ENCODE results near the gene NRGN.

NRGN gene

DNA sequence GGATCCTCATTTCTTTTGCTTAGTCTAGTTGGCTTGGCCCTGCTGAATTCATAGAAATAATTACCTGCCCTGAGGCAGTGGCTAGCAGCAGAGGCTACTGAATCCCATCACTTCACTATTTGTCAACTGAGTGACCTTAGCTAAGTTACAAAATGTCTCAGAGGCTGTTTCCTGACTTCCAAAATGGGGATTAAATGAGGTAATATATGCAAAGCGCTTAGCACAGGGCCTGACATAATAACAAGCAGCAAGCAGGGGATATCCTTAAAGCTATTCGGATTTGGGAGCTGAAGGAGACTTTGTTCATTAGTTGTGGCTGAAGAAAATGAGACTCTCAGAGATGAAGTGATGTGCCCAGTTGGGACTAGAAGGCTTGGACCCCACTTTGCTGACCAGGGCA lies 2.8 kb downstream of the NRGN start:
- no peak for DNase-seq

DNA sequence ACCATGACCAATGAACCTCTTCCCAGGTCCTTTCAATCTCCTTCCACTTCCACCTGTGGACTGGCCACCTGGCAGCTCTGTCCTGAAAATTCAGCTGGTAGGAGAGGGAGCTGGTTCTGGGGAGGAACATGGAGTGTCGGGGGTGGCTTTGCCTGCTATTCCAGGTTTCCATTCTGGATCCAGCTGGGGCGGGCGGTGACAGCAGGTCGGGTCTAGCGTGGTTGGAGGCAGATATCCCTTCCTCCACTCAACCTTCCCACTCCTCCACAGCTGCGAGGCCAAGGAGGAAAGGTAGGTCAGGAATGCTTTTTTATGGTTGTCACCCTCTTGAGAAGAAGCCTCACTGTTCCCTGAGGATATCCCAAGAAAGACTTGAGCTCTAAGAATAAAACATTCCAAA lies 3.3 kb downstream of the NRGN start:
- DNase-seq, result no peak

DNA sequence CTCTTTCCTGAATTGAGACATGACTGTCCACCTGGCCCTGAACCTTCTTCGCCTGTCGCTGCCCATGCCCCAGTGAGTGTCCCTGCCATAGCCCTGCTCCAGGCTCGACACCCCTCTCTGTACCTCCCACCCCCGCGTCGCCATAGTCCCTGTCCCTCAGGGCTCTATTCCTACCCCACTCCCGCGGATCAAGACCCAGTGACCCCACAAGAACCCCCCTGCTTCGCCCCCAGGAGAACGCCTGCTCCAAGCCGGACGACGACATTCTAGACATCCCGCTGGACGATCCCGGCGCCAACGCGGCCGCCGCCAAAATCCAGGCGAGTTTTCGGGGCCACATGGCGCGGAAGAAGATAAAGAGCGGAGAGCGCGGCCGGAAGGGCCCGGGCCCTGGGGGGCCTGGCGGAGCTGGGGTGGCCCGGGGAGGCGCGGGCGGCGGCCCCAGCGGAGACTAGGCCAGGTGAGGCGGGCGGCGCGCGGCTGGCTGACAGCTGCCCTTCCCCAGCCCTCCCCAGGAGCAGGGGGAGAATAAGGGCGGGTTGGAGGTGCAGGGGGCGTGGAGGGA lies 5.6 kb downstream of the NRGN start:
- no peak for DNase-seq

DNA sequence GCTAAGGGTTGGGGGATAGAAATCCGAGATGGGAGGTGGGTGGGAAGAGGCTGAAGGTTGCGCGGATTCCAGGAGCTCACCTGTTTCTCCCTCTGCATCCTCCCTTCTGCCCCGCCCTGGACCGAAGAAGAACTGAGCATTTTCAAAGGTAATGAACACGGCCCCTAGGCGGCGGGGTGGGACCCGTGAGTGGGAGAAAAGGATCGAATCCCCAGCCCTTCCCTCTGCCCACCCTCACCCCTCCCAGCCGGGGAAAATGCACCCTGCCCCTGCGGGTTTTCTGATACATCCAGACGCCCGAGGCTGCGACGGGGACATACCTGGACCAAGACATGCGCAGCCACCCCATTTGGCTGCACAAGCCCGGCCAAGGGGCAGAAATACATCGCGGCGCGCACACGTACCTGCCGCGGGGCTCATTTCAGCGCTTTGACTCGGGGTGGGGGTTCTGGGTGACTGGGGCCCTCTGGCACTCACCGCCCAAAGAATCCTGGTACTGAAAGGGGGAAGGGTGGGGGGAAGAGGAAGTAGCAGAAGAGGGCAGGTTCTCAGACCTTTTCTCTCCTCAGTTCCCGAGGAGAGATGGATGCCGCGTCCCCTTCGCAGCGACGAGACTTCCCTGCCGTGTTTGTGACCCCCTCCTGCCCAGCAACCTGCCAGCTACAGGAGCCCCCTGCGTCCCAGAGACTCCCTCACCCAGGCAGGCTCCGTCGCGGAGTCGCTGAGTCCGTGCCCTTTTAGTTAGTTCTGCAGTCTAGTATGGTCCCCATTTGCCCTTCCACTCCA lies 6.3 kb downstream of the NRGN start:
- DNase-seq, result no peak

DNA sequence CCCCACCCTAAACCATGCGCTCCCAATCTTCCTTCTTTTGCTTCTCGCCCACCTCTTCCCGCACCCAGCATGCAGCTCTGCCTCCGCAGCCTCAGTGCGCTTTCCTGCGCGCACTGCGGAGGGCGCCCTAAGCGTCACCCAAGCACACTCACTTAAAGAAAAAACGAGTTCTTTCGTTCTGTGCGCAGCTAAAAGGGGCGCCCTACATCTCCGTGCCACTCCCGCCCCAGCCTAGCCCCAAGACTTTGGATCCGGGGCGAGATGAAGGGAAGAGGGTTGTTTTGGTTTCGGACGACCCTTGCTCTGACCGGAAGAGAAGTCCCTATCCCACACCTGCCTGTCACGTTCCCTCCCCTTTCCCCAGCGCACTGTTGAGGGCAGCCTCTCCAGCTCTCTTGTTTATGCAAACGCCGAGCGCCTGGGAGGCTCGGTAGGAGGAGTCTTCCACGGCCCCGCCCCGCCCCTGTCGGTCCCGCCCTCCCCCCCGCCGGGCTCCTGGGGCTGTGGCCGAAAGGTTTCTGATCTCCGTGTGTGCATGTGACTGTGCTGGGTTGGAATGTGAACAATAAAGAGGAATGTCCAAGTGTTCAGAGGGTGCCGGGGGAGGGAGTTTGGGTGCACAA lies 7.0 kb downstream of the NRGN start:
- peak; percentile 65 for DNase-seq

DNA sequence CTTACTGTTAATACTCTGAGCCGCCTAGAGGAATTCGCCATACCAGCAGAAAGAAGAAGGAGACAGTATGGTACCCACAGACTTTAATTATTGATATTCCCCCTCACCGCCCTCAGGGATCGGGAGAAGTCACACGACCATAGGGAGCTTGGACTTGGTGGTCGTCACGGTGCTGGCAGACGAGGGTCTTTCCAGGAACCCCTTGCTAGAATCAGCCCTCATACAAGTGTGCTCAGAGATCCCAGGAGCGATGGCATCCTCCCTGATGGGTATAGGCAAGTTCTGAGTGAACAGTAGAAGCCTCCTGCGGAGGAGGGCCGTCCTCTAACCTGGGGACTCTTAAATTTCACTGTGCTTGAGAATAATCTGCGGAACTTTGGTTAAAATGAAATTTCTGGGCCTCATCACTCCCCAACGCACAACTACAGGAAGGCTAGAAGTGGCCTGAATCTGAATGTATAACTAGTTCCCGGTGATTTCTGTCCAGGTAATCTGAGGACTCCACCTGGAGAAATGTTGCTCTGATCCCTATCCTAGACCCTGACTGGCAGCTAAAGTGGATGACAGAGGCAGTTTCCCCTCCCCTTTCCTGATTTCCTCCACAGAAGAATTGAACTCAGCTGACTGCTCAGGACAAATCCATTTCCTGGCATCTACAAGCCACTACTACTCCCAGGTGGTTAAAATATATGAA lies 7.8 kb downstream of the NRGN start:
- DNase-seq, result no peak

DNA sequence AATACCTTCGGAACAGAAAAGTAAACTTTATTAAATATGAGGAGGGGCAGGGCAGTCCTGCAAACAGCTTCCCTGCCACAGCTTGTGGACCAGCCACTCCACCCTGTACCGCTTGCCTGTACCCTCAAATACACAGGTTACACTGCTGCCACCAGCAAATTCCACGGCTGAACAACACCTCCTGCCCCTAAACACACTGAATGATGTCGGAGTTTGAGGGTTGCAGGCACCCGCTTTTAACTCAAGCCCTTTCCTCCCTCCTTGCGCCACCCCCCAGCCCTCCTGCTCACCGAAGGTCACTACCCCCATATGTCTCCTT lies 8.3 kb downstream of the NRGN start:
- DNase-seq, result no peak

DNA sequence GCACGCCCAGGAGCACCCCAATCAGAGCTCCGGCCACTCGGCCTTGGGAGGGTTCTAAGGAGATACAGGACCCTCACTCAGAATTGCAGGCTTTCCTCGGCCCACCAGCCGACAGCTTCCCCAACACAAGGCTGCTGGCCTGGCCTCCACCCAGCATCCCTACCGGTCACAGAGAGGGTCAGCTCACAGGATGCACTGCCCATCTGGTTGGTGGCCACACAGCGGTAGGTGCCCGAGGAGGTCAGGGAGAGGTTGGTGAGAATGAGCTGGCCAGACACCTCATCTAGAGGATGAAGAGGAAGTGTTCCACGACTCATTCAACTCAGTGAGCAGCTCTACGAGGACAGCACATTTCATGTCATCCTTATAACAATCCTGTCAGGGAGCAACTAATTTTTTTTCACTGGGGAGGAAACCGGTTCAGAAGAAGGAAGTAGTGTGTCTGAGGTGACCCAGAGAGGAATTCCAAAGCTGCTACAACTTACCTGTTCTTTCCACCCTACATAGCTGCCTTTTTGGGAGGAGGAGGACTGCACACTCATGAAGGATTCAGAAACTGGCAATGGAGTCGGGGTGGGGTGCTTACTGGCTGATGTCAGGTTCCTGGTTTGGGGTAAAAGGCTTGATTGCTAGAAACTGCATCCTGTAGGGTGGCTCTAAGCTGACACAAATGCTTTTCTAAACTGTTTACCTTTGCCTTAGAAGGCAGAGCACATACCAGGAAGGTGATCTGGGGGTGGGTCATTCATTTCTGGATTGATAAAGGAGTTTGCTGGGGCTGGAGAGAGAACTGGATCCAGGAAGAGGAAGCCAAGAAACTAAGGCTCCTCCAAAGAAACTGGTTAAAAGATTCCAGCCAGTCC lies 9.0 kb downstream of the NRGN start:
- no peak for DNase-seq

DNA sequence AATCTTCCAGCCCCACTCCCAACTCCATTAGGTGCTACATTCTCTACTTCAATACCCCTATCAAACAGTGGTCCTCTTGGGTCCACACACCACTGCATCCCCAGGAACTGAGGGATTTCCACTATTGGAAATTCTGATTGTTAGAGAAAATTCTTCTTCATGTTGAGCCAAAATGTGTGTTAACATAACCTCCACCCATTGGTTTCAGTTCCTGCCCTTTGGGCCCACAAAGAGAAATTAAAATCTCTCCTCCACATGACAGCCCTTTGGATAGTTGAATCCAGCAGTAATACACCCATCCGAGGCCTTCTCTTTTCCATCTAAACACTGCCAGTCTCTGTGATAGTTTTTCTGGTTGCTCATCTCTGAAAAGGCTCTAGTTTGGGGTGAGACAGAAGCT lies 10.2 kb downstream of the NRGN start:
- no peak for DNase-seq

DNA sequence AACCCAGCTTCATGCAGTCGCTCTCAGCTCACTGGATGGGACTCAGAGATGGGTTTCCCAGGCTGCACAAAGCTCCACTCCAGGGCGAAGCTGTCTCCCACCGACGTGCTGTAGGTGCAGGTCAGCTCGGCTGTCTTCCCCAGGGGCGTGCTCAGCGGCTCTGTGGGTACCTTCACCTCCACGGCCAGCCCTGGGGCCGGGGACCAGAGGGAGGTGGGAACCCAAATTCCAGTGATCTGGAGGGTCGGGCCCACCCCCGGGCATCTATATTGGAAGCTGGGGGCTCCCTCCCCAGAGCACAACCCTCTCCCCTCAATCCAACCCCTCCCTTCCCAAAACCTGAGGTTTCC lies 11.6 kb downstream of the NRGN start:
- DNase-seq, result no peak

DNA sequence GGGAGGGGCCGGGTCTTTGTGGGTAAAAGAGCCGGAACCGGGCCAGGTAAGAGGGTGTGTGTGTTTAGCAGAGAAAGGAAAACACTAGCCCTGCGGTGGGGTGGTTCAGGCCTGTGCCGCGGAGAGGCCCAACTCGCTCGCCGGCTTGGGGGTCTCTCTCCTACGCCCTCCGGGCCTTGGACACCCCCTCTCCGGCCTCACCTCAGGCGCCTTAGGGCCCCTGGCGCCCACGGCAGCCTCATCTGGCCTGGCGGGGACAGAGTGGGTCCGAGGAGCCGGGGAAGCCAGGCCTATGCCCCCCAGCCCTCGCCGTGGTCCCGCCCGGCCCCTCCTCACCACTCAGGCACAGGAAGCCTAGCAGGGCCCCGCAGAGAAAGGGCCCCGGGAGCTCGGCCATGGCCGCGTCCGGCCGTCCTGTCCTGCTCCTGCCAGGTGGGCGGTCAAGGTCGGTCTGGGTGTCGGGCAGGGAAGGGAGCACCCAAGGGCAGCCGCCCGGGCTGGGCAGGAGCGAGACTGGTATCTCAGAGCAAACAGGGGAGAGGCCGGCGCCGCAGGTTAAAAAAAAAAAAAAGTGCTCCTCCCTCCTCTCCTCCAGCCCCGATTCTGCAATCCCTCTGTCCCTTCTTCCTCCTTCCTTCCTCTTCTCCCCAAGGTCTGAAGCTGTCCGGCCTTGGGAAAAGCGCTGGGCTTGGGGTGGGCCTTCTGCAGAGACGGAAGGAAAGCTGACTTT lies 12.2 kb downstream of the NRGN start, which contains the start of gene VSIG2:
Gene VSIG2, minus strand, starts transcription at position 515 of the 730 bp plus-strand sequence. Its CDS starts 118 bp downstream, at position 397.
- DNase-seq, result no peak

DNA sequence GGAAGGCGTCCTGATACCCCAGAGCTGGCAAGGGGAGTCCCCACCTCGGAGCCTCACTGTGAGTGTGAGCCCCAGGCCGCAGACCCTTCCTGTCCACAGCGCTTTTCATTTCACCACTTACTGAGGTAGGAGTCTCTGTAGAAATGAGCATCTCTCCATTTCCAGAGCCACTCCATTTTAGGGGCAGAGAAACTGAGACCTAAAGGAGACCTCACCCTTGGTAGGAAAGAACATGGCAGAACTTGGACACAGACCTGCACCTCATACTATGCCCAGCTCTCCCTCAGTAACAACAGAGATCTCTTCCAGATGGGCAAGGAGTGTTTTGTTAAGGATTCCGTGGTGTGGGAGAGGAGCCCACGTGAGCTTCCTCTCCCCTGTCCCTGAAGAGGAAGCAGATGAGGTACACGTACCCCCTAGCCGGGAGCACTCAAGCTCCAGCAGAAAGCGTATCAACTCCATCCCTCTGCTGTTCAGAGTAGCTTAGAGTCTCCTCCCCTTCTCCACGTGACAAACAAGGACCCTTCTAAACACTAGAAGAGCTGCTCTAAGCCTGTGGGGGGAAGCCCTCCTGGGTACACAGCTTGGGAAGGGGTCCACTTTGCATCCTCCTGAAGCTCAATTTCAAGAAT lies 12.8 kb downstream of the NRGN start:
- DNase-seq, result no peak

DNA sequence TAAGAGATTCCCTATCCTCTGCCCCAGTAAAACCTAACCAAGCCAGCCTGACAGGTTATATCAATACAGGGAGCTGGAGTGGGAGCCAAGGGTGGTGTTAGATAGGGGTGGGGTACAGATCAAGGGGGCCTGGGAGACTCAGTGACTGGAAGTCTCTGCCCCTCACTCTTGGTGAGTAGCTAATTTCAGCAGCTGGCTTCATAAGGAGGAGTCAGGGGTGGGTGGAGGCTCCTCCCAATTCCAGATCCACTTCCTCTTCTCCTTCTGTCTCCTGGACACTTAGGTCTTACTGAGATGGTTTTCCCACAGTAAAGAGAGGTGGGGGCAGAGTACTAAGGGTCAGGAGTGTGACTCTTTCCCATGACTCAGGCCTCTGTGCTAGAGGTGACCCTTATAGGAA lies 13.5 kb downstream of the NRGN start:
- DNase-seq, result no peak

DNA sequence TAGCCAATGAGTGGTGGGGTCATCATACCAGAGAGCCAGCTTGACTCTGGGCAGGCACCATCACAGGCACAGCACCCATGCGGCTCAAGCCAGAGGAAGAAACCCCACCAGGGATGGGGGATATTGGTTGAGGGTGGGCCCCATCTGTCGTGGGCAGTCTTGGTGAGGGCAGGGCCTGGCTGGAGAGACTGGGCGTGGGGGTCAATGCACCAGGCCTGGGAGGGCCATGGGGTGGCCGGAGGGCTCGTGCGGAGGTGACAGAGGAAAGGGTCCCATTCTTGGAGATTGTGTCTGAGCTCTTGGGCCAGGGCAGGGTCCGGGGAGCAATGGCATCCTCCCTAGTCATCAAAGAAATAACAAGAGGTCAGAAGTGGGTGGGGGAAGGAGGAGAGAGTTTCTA lies 13.9 kb downstream of the NRGN start:
- DNase-seq, result no peak

DNA sequence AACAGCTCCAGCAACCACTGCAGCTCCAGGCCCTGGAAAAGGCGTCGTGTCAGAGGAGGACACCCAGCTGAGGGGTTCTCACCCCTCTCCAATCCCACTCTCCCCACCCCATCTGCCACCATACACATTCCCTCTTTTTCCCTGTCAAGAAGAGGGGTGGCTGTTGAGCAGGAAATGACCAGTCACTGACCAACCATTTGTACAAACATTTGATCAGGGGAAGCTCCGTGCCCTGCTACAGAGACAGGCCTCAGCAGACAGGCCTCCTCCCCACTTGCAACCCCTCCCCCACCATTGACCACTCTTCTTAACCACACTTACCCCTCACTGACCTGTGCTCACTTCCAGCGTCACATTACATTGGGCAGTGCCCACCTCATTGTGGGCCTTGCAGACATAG lies 14.6 kb downstream of the NRGN start:
- DNase-seq, result no peak

DNA sequence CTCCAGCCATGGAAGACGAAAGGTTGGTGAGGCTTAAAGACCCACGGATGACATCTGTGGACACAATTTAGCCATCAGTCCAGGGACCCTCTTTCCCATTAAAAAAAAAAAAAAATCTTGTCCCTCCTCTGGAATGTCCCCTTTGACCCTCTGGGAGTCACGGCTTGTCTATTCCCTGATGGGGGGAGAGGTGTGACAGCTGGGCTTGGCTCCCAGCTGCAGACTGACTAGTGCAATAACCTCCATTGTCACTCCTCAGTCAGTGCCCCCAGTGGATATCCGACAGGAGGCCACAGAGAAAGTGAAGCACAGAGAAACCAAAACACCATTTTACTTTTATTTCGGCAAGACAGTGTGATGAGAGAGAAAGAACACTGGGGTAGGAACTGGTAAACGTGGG lies 15.0 kb downstream of the NRGN start:
- no peak for DNase-seq

DNA sequence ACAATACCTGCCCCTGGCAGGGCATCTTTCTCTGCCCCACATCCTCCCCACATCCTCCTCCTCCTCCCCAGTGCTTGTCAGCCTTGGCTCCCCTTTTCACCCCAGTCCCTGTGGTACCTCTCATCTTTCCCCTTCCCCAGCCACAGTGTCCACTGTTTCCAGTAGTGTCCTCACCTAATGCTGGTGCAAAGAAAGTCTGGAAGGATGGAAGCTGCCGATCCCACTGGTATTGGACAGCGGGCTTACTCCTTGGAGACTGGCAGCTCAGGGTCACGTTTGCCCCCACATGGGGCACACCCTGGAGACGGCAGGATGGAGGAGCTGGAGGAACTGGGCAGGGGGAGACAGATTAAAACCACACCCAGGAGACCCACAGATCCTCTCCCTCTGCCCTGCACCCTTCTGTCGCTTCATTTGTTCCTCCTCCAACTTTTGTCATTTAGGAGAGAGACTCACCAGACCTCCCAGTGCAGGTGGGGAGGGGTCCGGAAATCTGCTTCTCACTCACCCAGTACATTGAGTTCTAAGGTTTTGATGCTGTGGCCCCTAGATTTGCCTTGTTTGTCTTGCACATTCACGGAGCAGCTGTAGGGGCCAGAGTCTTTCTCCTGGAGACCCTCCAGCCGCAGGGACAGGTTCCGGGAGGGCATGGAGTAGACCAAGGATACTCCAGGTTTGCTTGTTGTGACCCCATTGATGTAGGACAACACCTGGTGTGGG lies 16.5 kb downstream of the NRGN start:
- no peak for DNase-seq

DNA sequence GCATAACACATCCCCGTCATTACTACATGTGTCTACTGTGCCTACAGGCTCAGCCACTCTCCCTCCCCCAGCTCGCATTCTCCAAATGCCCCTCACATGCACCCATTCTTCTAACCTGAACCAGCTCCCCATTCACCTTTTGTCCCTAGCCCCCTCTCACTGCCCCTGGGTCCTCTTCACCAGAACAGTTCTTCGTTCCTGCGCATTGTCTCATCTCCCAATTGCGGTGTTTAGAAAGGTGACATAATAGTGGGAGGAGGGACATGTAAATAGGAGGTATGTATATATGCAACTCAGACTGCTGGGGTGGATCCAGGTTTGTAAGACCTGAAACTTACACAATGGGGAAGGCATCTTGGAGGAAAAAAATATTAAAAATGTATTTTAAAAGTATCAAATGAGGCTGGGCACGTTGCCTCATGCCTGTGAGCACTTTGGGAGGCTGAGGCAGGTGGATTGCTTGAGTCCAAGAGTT lies 17.0 kb downstream of the NRGN start:
- DNase-seq, result no peak

DNA sequence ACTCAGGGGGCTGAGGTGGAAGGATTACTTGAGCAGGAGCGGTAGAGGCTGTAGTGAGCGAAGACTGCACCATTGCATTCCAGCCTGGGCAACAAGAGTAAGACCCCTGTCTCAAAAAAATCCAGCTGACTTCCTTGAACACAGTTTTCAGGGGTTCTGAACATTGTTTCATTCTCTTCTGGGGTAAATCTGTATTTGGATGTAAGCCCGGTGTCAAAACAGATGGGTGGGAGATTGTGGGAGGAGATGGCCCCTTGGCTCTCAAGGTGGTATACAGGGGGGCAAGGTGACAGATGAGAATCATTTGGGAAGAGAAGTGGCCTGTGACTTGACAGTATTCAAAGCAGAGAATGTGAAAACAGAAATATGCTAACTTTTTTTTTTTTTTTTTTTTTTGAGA lies 17.6 kb downstream of the NRGN start:
- no peak for DNase-seq

DNA sequence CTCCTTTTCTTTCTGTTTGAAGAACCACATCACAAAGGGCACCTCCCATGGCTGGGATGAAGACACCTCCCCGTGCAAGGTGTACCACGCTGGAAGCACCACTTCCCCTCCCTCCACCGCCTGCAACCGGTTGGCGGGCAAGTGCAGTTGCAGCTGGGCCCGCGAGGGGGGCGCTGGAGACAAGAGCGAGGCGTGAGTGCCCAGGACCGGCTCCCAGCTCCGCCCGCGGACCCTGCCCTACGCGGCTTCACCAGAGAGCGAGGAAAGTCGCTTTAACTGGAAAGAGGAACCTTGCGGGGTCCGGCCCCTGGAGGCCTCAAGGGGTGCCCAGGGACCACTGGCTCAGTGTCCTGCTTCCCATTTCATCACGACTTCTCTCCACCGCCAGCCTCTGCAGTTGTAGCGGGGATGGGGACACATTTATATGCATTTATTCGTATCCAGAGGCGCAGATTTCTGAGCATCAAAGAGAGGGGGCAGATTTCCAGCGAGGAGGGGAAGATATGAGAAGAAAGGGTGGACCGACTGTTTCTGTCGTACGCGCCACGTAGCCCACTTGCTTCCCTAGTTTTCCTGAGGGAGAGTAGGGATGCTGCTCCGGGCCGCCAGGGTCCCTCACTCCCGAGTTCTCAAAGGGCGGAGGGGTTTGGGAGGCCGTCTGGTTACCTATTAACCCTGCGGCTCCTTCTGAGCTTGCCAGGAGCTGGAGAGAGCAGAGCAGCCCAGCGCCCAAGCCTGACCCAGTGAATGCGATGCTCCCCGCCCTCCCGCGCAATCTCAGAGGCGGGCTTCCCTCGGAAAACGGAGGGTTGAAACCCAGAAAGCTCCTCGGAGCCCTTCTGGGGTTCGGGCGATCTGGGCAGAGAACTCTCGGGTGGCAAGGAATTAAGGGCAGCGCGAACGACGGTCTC lies 18.9 kb downstream of the NRGN start:
- DNase-seq, result no peak
